Tibial nerve (tissue), 4 donors: Measurements from ENCODE around the gene GLYATL1B. TPM values are rescaled to one million over a fixed set of nuclear protein-coding genes. Genes with fewer than 3 reads are reported as not detected.
"Not testable (repeated sequence)": the region's sequence is repeated elsewhere in the genome, so short reads cannot be mapped to it uniquely, and the experiment has no call there.

ENCODE experiments used
- DNase-seq, 2 donors: peaks; one replicate each; pipeline ENCODE4 v3.0.0-alpha.2; 2019; ENCODE audit warnings: low spot score in 2 of 2
- H3K27ac ChIP-seq, 4 donors: fragments of 200-600 bp; sonication (generic) in 3 of 4; one replicate each; pipeline ENCODE4 v1.5.1; 2017 to 2019; ENCODE audit warnings: mild to moderate bottlenecking in 1 of 4
- H3K27me3 ChIP-seq, 2 donors: fragments of 200-600 bp; sonication (generic) in 1 of 2; one replicate each; pipeline versions ENCODE4 v1.5.1 to v1.6.0; 2017 to 2019
- H3K36me3 ChIP-seq, 3 donors: fragments of 200-600 bp; sonication (generic); one replicate each; pipeline ENCODE4 v1.5.1; 2018 to 2019
- H3K4me1 ChIP-seq, 4 donors: fragments of 200-600 bp; sonication (generic) in 3 of 4; one replicate each; pipeline ENCODE4 v1.5.1; 2017 to 2019
- H3K4me3 ChIP-seq, 4 donors: fragments of 200-600 bp; sonication (generic) in 3 of 4; one replicate each; pipeline ENCODE4 v1.5.1; 2017 to 2019; ENCODE audit warnings: mild to moderate bottlenecking in 1 of 4, moderate library complexity in 1 of 4
- H3K9me3 ChIP-seq, 4 donors: fragments of 200-600 bp; sonication (generic) in 3 of 4; one replicate each; pipeline ENCODE4 v1.5.1; 2017 to 2019
- CTCF ChIP-seq, 5 experiments: fragments of 200-600 bp in 3 of 5; fragments of 450-650 bp in 2 of 5; sonication (generic) in 3 of 5; IDR thresholded peaks; one replicate each; pipeline ENCODE4 v1.5.1; 2016 to 2019; ENCODE audit warnings: antibody characterized with exemption in 5 of 5, mild to moderate bottlenecking in 3 of 5, moderate library complexity in 2 of 5
- EP300 ChIP-seq, 2 donors: sonication (generic); formaldehyde crosslinking; IDR thresholded peaks; one replicate each; pipeline ENCODE4 v1.6.1; 2017; ENCODE audit warnings: antibody characterized with exemption in 2 of 2, mild to moderate bottlenecking in 1 of 2
- POLR2A ChIP-seq, 2 donors: fragments of 450-650 bp; IDR thresholded peaks; one replicate each; pipeline ENCODE4 v1.6.1; 2017; ENCODE audit warnings: antibody characterized with exemption in 2 of 2, mild to moderate bottlenecking in 2 of 2, moderate library complexity in 2 of 2
- WGBS, 2 donors: methylation state at CpG; one replicate each; pipeline ENCODE4 v1.1.5; 2018; 5-methylcytosine and 5-hydroxymethylcytosine counted together
- total RNA-seq, 4 donors: library from RNA; depleted of rRNA; stranded (reverse); fragments of >200 nt; gene quantifications; one replicate each; pipeline ENCODE4 v1.1.0, GENCODE V29; 2016

Gene GLYATL1B
- total RNA-seq, 4 donors from 2014 or later: not detected

GRCh38 chr11:59076876-59077571 lies 9.1 kb upstream of the GLYATL1B start:
- no peaks in the 10 kb centered on the region for H3K36me3 ChIP-seq
- H3K27ac ChIP-seq: no peak overlapping the region
- no peak overlapping the region for H3K4me3 ChIP-seq
- H3K9me3 ChIP-seq: no peaks in the 10 kb centered on the region
- no peak for DNase-seq
- H3K4me1 ChIP-seq: no peaks in the 10 kb centered on the region
- WGBS, 2 donors: 77 to 82% methylated on average over 7 to 8 of the region's 8 CpGs
- TF ChIP-seq EP300 (IDR thresholded peaks at IDR 0.05) (no peak), CTCF (IDR thresholded peaks at IDR 0.05) (no peak), POLR2A (IDR thresholded peaks at IDR 0.05) (no peak)
- no peaks in the 10 kb centered on the region for H3K27me3 ChIP-seq

- Histone ChIP-seq H3K27ac (no peak overlapping the region), H3K36me3 (no peaks in the 10 kb centered on the region), H3K27me3 (no peaks in the 10 kb centered on the region), H3K9me3 (no peaks in the 10 kb centered on the region), H3K4me1 (no peaks in the 10 kb centered on the region), H3K4me3 (no peak overlapping the region)
- 72 to 77% methylated on average over 2 of the region's 2 CpGs for whole genome bisulfite sequencing, 2 donors
- DNase-seq: no peak
- TF ChIP-seq EP300 (IDR thresholded peaks at IDR 0.05) (no peak), POLR2A (IDR thresholded peaks at IDR 0.05) (no peak), CTCF (IDR thresholded peaks at IDR 0.05) (no peak)
These were observed 7.7 kb upstream of the GLYATL1B start for GRCh38 chr11:59078435-59078834.

- H3K36me3 ChIP-seq: no peaks in the 10 kb centered on the region
- no peak overlapping the region for H3K27ac ChIP-seq
- no peaks in the 10 kb centered on the region for H3K4me1 ChIP-seq
- no peaks in the 10 kb centered on the region for H3K9me3 ChIP-seq
- H3K27me3 ChIP-seq: no peaks in the 10 kb centered on the region
- 88 to 100% methylated on average over 1 of the region's 1 CpG for WGBS, 2 donors
- DNase-seq: no peak
- TF ChIP-seq CTCF (IDR thresholded peaks at IDR 0.05) (no peak), EP300 (IDR thresholded peaks at IDR 0.05) (no peak), POLR2A (IDR thresholded peaks at IDR 0.05) (no peak)
- H3K4me3 ChIP-seq: no peak overlapping the region
These were observed 7.0 kb upstream of the GLYATL1B start for GRCh38 chr11:59079086-59079485.

GRCh38 chr11:59080421-59080820 lies 5.7 kb upstream of the GLYATL1B start:
- not testable (repeated sequence) for H3K9me3 ChIP-seq, H3K36me3 ChIP-seq, DNase-seq, H3K27ac ChIP-seq, H3K4me3 ChIP-seq, H3K27me3 ChIP-seq, H3K4me1 ChIP-seq
- 89 to 100% methylated on average over 2 of the region's 2 CpGs for WGBS, 2 donors

GRCh38 chr11:59081430-59082020 lies 4.6 kb upstream of the GLYATL1B start:
- WGBS, 2 donors: 59 to 64% methylated on average over 4 of the region's 4 CpGs
- not testable (repeated sequence) for H3K27ac ChIP-seq, H3K4me3 ChIP-seq, DNase-seq, H3K9me3 ChIP-seq, H3K4me1 ChIP-seq, H3K36me3 ChIP-seq, H3K27me3 ChIP-seq

GRCh38 chr11:59088162-59088561 lies 2.1 kb downstream of the GLYATL1B start:
- TF ChIP-seq POLR2A (IDR thresholded peaks at IDR 0.05): no peak
- TF ChIP-seq CTCF (IDR thresholded peaks at IDR 0.05): no peak
- TF ChIP-seq EP300 (IDR thresholded peaks at IDR 0.05): no peak
- no peaks in the 10 kb centered on the region for H3K9me3 ChIP-seq
- WGBS, 2 donors: 92 to 93% methylated on average over 4 of the region's 4 CpGs
- no peaks in the 10 kb centered on the region for H3K27me3 ChIP-seq
- H3K4me1 ChIP-seq: no peaks in the 10 kb centered on the region
- no peak overlapping the region for H3K27ac ChIP-seq
- no peak for DNase-seq
- no peaks in the 10 kb centered on the region for H3K36me3 ChIP-seq
- no peak overlapping the region for H3K4me3 ChIP-seq

GRCh38 chr11:59093576-59093975 lies 7.5 kb downstream of the GLYATL1B start:
- H3K36me3 ChIP-seq, H3K9me3 ChIP-seq, DNase-seq, H3K27ac ChIP-seq, H3K4me3 ChIP-seq, H3K4me1 ChIP-seq, H3K27me3 ChIP-seq: not testable (repeated sequence)

- not testable (repeated sequence) for H3K4me3 ChIP-seq, H3K9me3 ChIP-seq, H3K4me1 ChIP-seq, H3K27ac ChIP-seq, H3K36me3 ChIP-seq, H3K27me3 ChIP-seq, DNase-seq
- WGBS, 2 donors: 52 to 57% methylated on average over 1 of the region's 1 CpG
These were observed 9.1 kb downstream of the GLYATL1B start for GRCh38 chr11:59095225-59095624.

GRCh38 chr11:59095972-59096575 lies 10.0 kb downstream of the GLYATL1B start:
- not testable (repeated sequence) for H3K4me3 ChIP-seq, H3K27me3 ChIP-seq, H3K9me3 ChIP-seq, H3K4me1 ChIP-seq, H3K27ac ChIP-seq, H3K36me3 ChIP-seq, DNase-seq
- 75 to 88% methylated on average over 5 of the region's 5 CpGs for WGBS, 2 donors
